DMS79 (cell line): ENCODE results near the gene PALD1.

Experiments
- DNase-seq: peaks from one replicate; lab custom pipeline; 2025; lab: John Stamatoyannopoulos, UW

The PALD1 gene

GRCh38 chr10:70555371-70555770 is 76.8 kb downstream of the PALD1 start:
- no peak for DNase-seq

DNA sequence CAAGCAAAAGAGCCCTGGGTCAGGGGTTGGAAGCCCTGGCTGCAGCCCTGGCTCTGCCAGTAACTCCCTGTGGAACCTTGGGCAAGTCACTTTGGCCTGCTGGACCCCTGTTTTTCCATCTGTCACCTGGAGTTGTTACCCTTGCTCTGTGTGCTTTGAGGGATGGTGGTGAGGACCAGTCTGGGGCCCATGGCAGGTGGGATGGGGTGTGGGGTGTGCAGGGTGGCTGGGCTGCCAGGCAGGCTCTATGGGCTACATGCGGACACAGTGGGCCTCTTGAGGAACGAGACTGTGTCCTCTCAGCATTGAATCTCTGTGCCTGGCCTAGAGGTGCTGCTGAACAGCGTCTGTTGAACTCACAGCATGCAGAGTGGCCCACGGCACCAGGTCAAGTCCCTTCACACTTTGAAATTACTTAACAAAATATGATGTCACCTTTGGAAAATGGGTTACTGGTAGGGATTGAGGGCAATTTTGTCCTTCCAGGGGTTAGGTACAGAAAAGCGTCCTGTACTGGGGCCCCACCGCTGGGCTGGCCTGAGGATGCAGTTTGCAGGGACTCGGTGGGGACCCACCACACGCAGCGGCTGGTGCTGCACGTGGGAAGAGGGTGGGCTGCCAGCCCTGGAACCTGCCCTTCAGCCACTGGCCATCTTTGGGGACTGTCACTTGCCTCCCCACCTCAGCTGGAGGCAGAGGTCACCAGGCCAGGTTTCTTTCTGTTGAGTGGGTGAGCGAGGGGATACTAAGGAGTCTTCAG is 78.7 kb downstream of the PALD1 start:
- no peak for DNase-seq

DNA sequence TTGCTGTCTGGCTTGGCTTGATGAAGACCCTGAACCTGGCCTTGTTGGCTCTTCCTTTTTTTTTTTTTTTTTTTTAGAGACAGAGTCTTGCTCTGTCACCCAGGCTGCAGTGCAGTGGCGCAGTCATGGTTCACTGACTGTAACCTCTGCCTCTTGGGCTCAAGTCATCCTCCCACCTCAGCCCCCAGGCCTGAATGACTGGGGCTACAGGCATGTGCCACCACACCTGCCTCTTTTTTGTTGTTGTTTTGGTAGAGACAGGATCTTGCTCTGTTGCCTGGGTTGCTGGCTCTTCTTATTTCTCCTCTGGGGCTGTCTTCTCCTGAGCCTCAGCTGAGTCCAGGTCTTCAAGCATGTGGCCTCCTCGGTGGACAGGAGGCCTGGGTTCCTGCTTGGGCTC is 79.3 kb downstream of the PALD1 start:
- no peak for DNase-seq

- no peak for DNase-seq
These were observed 79.7 kb downstream of the PALD1 start for GRCh38 chr10:70558295-70558694.

GRCh38 chr10:70558871-70559810 is 80.6 kb downstream of the PALD1 start:
- no peak for DNase-seq

GRCh38 chr10:70559861-70560260 is 81.3 kb downstream of the PALD1 start:
- DNase-seq: no peak

DNA sequence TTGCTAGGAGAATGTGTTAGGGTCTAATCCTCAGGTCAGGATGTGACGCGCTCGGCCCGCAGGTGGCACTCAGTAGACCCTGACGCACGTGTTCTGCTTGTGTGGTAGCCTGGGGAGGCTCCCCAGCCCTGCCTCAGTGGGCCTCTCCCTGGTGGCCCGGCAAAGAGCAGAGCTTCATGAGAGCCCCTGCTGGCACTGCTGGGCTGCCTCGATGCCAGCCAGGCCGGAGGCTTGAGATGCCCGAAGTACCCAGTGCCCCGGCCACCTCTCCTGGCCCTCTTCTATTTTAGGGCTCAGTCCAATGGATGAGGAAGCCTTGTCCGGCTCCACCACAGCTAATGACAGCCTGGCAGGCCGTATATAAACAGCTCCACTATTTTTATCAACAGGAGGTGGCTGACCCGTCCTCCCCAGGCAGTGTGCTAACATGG is 82.0 kb downstream of the PALD1 start:
- DNase-seq: no peak

DNA sequence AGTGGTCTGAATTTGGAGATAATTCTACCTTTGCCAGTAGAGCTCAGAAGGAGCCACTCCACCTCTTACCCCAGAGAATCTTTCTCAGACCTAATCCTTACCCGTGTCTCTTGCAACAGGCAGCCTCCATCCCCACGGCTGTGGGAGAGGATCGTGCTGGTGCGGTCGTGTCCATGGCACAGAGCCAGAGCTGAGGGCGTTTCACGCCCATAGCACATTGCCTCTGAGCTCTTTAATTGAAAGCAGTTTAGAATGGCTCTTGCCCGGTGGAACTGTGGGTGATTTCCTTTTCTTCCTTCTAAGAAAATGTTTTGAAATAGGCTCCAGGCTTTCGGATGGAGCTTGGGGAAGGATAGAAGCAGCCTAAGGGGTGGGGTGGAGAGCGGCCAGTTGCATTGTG is 82.5 kb downstream of the PALD1 start:
- no peak for DNase-seq

GRCh38 chr10:70561558-70561957 is 83.0 kb downstream of the PALD1 start:
- no peak for DNase-seq

GRCh38 chr10:70562036-70562755 is 83.6 kb downstream of the PALD1 start:
- no peak for DNase-seq

DNA sequence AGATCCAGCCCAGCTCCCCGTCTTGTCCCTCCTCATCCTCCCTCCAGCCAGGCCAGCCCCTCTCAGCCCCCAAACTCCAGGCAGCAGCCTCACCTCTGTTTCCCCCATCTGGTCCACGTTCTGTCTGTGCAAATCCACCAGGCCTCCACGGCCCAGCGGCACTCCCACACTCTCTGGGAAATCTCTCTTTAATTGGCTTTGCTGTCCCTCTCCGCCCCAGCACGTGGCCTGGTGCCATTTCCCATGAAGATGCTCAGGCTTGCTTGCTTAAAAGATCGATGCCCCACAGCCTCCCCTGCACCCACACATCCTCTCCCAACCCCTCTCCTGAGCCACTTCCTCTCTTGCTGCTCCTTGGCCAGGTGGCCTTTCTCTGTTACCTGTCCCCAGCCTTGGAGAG is 84.7 kb downstream of the PALD1 start:
- DNase-seq: no peak

DNA sequence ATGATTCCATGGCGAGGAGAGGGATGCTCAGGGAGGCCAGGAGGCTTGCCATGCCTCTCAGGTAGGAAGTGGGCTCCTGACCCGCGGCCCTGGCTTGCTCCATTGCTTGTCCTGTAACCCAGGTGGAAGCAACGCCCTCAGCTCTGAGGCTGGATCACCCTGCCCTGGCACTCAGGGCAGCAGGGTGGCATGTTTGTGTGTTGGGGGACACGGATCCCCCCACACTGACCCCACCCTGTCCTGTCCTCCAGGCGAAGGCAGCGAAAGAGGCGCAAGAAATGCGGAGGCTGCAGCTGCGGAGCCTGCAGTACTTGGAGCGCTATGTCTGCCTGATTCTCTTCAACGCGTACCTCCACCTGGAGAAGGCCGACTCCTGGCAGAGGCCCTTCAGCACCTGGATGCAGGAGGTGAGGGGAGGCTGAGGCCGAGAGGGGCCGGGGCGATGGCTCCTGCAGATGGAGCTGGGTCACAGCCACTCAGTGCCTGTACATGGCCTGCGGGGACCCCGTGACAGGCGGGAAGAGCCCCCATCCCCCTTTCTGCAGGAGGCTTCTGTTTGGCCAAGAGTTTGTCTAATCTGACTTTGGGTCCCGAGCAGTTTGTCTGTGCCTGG is 85.7 kb downstream of the PALD1 start:
- no peak for DNase-seq

GRCh38 chr10:70564901-70565351 is 86.4 kb downstream of the PALD1 start:
- no peak for DNase-seq

DNA sequence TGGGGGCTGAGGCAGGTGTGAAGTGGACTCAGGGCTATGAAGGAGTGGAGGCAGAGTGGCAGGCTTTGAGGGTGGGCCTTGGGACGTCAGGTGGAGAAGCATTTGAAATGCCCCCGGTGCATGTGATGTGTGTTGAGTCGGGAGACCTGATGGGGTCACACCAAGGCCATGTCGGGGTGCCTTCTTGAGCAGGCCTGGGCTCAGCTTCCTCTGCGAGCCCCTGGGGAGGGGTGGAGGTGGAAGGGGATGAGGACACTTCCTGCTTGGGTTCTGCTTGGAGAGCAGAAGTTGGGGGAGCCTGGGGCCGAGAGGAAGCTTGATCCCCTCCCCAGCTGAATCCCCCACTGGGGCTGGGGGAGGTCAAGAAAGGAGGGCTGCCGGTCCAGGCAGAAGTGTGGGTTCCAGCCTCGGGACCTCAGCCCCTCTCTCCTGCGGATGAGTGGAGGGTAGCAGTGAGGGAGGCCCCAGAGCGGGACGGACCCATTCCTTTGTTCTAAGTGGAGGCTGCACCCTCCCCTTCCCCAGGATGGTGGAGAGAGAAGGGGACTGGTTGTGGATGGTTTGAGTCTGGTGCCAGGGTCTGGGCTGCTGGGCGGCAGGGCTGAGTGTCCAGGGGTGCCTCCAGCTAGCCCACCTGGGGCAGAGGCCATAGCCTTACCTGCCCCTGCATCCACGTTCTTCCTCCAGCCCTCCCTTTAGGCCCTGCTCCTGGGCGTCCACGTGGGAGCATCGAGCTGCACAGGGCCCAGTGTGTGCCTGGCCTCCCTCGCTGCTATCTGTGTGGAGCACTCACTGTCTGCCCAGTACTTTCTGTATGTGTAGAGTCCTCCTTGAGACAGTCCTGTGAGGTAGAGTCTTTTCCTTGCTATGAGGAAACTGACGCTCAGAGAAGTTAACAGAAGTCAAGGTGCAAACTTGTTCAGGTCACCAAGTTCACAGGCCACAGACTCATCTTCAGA is 87.3 kb downstream of the PALD1 start:
- DNase-seq: no peak

- no peak for DNase-seq
These were observed 88.1 kb downstream of the PALD1 start for GRCh38 chr10:70566515-70567290.

DNA sequence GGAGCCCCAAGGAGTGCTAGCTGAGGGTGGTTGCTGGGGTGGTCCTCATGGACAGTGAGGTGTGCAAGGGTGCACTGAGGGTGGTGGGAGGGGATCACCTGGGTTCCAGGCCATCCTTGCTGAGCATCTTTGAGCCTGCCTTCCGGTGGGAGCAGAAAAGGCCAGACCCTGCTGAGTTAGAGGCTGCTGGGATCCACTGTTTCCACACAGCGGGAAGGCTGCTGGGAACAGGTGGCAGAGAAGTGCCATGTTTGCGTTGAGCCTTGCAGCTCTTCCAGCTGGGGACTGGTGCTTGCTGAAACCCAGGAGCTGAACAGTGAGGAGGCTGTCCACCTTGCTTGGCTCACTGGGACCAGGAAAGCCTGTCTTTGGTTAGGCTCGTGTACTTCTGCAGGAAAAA is 89.0 kb downstream of the PALD1 start:
- DNase-seq: no peak

GRCh38 chr10:70568113-70568512 is 89.5 kb downstream of the PALD1 start:
- DNase-seq: no peak

DNA sequence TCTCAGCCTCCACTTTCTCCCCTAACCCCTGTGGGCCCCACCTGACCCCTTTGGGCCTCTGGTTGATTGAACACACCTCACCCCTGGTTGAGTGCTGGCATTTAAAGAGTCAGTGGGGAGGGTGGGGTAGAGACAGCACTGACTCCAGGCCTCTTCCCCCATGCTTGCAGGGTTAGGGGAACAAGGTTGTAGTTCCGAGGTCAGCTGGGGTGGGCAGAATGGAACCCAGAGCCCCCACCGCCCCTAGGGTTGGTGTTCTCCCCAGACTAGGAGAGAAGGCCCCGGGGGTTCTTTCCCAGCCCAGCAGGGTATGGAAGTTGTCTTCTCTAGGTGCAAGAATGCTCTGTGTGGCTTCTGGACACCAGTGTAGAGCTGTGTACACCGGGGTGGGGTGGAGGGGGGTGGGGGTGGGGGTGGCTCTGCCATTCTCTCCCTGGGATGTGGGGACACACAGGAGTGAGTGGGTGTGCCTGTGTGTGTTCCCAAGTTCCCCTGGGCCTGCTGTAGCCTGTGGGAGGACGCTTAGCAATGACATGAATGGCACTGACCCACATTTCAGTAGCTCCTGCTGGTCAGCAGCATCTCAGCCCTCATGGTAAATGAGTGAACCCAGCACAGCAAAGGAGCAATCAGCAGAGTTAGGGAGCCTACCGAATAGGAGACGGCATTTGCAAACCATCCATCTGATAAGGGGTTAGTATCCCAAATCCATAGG is 90.4 kb downstream of the PALD1 start:
- DNase-seq: no peak

DNA sequence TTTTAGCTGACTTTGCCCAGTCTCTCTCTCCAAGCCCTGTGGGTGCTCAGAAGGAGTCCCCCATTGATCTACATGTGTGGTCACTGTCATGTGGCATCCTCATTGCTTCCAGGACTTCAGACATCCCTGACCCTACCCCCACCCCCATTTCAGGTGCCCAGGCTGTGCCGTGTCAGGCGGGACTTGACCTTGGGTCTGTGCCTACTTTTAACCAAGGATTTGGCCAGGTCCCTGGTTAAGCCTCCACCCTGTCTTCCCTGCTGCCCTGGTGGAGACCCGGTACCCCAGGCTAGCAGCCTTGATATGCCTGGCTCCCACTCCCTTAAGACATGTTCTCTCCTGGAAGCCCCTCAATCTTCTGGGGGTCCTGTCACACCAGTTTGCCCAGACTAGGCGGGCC is 92.7 kb downstream of the PALD1 start:
- DNase-seq: no peak
